Uterus (tissue), 4 donors: Measurements from ENCODE around the gene STX4. TPM values are rescaled to one million over a fixed set of nuclear protein-coding genes. Genes with fewer than 3 reads are reported as not detected.

Experiments
- DNase-seq, 2 donors: peaks; one replicate each; pipeline ENCODE4 v3.0.0-alpha.2; 2019 to 2020
- H3K27ac ChIP-seq, 2 donors: fragments of 200-600 bp; sonication (generic); 1 replicate in 1 of 2; 2 replicates in 1 of 2; pipeline ENCODE4 v1.5.1; 2016 to 2018
- H3K27me3 ChIP-seq, 2 donors: fragments of 200-600 bp; sonication (generic); one replicate each; pipeline ENCODE4 v1.5.1; 2018 to 2019; ENCODE audit warnings: control low read depth in 1 of 2
- H3K36me3 ChIP-seq, 2 donors: fragments of 200-600 bp; sonication (generic); one replicate each; pipeline ENCODE4 v1.5.1; 2019; ENCODE audit warnings: control low read depth in 1 of 2
- H3K4me1 ChIP-seq, 2 donors: fragments of 200-600 bp; sonication (generic); one replicate each; pipeline ENCODE4 v1.5.1; 2018 to 2019; ENCODE audit warnings: control low read depth in 1 of 2
- H3K4me3 ChIP-seq, 2 donors: fragments of 200-600 bp; sonication (generic); 1 replicate in 1 of 2; 2 replicates in 1 of 2; pipeline ENCODE4 v1.5.1; 2018 to 2019; ENCODE audit warnings: mild to moderate bottlenecking in 1 of 2
- H3K9me3 ChIP-seq, 2 donors: fragments of 200-600 bp; sonication (generic); one replicate each; pipeline ENCODE4 v1.5.1; 2019; ENCODE audit warnings: control low read depth in 1 of 2
- POLR2A ChIP-seq, 2 donors: fragments of 450-650 bp; IDR thresholded peaks; one replicate each; pipeline ENCODE4 v1.6.1; 2016; ENCODE audit warnings: antibody characterized with exemption in 2 of 2, mild to moderate bottlenecking in 1 of 2, moderate library complexity in 1 of 2
- intact Hi-C: fragments of 100-400 bp; cut with DNase I; formaldehyde crosslinking; loops from one replicate; pipeline ENCODE4 v1.15.1; 2023; ENCODE audit warnings: low total_unique reads
- total RNA-seq, 4 donors: library from RNA; depleted of rRNA in 3 of 4; stranded (reverse); fragments of >200 nt in 3 of 4; gene quantifications; one replicate each; pipeline versions ENCODE4 v1.1.0 to v1.2.4, GENCODE V29; 2014 to 2023
- TF ChIP-seq, protein P1 (sequence below), 4 experiments: fragments of 200-600 bp in 2 of 4; fragments of 450-650 bp in 2 of 4; sonication (generic) in 2 of 4; IDR thresholded peaks; one replicate each; pipeline ENCODE4 v1.5.1; 2016 to 2019; ENCODE audit warnings: antibody characterized with exemption in 4 of 4, mild to moderate bottlenecking in 2 of 4, moderate library complexity in 1 of 4
- donor health status: DM: yes; HTN: yes; CAD: no.

The STX4 gene
- total RNA-seq, 4 donors from 2014 or later, result 26.2 to 114 (median 85.1) TPM

DNA sequence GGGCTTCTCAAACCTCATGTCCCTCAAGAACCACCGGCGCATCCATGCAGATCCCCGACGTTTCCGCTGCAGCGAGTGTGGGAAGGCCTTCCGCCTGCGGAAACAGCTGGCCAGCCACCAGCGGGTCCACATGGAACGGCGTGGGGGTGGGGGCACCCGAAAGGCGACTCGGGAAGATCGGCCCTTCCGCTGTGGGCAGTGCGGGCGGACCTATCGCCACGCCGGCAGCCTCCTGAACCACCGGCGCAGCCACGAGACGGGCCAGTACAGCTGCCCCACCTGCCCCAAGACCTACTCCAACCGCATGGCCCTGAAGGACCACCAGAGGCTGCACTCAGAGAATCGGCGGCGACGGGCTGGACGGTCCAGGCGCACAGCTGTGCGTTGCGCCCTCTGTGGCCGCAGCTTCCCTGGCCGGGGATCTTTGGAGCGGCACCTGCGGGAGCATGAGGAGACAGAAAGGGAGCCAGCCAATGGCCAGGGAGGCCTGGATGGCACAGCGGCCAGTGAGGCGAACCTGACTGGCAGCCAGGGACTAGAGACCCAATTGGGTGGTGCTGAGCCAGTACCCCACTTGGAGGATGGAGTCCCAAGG, 46.8 kb downstream of the STX4 start:
- intact Hi-C loops, result no loop called here
- H3K4me3 ChIP-seq, result no peak overlapping the region
- no peak overlapping the region for H3K27ac ChIP-seq
- H3K4me1 ChIP-seq, result no peaks in the 10 kb centered on the region
- no peak for DNase-seq
- TF ChIP-seq, protein P1, sequence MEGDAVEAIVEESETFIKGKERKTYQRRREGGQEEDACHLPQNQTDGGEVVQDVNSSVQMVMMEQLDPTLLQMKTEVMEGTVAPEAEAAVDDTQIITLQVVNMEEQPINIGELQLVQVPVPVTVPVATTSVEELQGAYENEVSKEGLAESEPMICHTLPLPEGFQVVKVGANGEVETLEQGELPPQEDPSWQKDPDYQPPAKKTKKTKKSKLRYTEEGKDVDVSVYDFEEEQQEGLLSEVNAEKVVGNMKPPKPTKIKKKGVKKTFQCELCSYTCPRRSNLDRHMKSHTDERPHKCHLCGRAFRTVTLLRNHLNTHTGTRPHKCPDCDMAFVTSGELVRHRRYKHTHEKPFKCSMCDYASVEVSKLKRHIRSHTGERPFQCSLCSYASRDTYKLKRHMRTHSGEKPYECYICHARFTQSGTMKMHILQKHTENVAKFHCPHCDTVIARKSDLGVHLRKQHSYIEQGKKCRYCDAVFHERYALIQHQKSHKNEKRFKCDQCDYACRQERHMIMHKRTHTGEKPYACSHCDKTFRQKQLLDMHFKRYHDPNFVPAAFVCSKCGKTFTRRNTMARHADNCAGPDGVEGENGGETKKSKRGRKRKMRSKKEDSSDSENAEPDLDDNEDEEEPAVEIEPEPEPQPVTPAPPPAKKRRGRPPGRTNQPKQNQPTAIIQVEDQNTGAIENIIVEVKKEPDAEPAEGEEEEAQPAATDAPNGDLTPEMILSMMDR (IDR thresholded peaks at IDR 0.05), result no peak
- no peak for TF ChIP-seq POLR2A (IDR thresholded peaks at IDR 0.05)
- no peaks in the 10 kb centered on the region for H3K36me3 ChIP-seq
- no peaks in the 10 kb centered on the region for H3K9me3 ChIP-seq
- H3K27me3 ChIP-seq, result no peaks in the 10 kb centered on the region

DNA sequence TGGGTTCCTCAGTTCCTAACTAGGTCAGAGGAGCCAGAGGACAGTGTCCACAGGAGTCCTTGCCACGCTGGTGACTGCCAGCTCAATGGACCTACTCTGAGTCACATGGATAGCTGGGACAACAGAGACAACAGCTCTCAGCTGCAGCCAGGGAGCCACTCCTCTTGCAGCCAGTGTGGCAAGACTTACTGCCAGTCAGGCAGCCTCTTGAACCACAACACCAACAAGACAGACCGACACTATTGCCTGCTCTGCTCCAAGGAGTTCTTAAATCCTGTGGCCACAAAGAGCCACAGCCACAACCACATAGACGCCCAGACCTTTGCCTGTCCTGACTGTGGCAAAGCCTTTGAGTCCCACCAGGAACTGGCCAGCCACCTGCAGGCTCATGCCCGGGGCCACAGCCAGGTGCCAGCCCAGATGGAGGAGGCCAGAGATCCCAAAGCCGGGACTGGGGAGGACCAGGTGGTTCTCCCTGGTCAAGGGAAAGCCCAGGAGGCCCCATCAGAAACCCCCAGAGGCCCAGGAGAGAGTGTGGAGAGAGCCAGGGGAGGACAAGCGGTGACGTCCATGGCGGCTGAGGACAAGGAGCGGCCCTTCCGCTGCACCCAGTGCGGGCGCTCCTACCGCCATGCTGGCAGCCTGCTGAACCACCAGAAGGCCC, 47.5 kb downstream of the STX4 start:
- no peaks in the 10 kb centered on the region for H3K4me1 ChIP-seq
- intact Hi-C loops, result no loop called here
- H3K4me3 ChIP-seq, result no peak overlapping the region
- no peaks in the 10 kb centered on the region for H3K27me3 ChIP-seq
- no peaks in the 10 kb centered on the region for H3K9me3 ChIP-seq
- TF ChIP-seq, protein P1 (IDR thresholded peaks at IDR 0.05), result no peak
- no peak for TF ChIP-seq POLR2A (IDR thresholded peaks at IDR 0.05)
- H3K27ac ChIP-seq, result no peak overlapping the region
- no peak for DNase-seq
- no peaks in the 10 kb centered on the region for H3K36me3 ChIP-seq

DNA sequence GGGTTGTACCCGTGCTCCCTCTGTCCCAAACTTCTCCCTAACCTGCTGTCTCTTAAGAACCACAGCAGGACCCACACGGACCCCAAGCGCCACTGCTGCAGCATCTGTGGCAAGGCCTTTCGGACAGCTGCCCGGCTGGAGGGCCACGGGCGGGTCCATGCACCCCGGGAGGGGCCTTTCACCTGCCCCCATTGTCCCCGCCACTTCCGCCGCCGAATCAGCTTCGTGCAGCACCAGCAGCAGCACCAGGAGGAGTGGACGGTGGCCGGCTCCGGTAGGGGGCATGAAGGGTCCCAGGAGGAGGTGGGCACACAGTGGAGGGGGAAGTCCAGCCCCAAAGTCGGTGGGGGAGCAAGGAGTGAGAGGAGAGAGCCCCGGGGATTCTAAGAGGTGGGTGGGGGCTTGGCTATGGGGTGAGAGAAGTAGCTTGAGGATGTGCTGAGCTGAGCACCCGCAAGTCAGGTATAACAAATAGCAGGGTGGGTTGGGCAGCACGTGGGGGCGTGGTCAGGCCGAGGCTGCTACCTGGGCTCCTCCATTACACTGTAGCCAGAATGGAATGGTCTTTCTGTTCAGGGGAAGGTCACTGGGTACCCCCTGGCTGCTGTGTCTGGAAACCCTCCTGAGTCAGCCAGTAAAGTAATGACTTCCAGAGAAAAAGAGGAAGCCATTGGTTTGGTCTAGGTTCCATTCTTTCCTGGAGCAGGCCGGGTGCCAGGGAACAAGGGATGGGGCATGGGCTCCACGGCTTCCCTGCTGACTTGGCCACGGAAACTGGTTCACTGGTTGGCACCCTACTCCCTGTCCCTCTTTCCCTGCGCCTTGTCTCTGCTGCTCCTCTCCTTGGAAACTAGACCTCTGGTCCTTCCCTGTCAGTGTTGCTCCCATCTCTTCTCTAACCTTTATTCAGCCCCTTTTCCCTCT, 48.3 kb downstream of the STX4 start:
- Histone ChIP-seq H3K27me3 (no peaks in the 10 kb centered on the region), H3K4me3 (no peak overlapping the region), H3K4me1 (no peaks in the 10 kb centered on the region), H3K36me3 (no peaks in the 10 kb centered on the region), H3K9me3 (no peaks in the 10 kb centered on the region), H3K27ac (no peak overlapping the region)
- TF ChIP-seq, protein P1 (IDR thresholded peaks at IDR 0.05), result no peak
- no peak for TF ChIP-seq POLR2A (IDR thresholded peaks at IDR 0.05)
- intact Hi-C loops, result no loop called here
- DNase-seq, result no peak

DNA sequence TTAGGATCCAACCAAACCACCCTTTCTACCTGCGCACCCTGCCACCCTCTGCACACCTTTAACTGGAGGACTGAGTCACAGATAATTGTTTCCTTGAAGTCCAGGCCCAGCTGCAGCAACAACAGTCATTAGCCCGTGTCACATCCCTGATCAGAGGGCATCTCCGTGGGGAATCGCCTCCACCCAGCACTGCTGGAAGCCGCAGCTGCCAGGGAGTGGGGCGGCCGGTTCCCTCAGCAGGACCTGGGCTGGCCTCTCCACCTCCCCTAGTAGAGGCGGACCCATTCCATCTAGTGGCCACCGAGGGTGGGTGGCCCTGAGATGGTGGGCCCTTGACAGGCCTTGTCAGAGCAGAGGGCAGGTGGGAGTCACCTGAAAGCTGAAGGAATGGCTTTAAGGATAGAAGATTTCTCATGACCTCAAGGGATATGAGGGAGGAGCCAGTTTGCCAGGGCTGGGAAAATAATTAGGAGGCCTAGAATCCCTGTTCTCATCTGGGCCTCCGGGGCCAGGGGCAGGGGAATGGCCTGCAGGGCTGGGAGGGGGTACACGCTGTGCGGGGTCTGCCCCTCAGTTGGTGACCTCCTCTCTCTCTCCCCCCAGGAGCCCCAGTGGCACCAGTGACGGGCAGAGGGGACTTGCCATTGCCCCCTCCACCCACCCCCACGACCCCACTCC, 49.1 kb downstream of the STX4 start:
- Histone ChIP-seq H3K27ac (no peak overlapping the region), H3K4me3 (no peak overlapping the region), H3K36me3 (no peaks in the 10 kb centered on the region), H3K27me3 (no peaks in the 10 kb centered on the region), H3K9me3 (no peaks in the 10 kb centered on the region), H3K4me1 (no peaks in the 10 kb centered on the region)
- DNase-seq, result no peak
- no peak for TF ChIP-seq POLR2A (IDR thresholded peaks at IDR 0.05)
- intact Hi-C loops, result no loop called here

DNA sequence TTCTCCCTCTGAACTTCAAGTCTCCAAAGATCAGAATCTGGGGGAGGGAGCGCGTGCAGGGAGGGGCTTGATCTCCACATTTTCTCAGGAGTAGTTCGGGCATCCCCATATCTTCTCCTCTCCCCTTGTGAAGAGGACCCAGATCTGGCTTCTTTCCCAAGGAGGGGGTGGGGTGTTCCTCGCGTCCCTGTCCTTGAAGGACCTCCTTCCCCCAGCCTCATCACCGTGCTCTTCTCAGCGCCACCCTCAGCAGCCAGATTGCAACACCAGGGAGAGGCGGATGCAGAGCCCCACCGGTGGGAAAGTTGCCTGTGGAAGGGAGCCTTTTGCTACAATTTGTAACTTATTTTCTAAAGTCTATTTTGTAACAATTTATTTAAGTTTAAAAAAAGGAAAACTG, 49.7 kb downstream of the STX4 start:
- DNase-seq, result no peak
- Histone ChIP-seq H3K27ac (no peak overlapping the region), H3K36me3 (no peaks in the 10 kb centered on the region), H3K9me3 (no peaks in the 10 kb centered on the region), H3K4me1 (no peaks in the 10 kb centered on the region), H3K4me3 (no peak overlapping the region), H3K27me3 (no peaks in the 10 kb centered on the region)
- intact Hi-C loops, result no loop called here
- no peak for TF ChIP-seq POLR2A (IDR thresholded peaks at IDR 0.05)
- TF ChIP-seq, protein P1 (IDR thresholded peaks at IDR 0.05), result no peak
